ENCODE data around the gene DEPDC4.

DNA sequence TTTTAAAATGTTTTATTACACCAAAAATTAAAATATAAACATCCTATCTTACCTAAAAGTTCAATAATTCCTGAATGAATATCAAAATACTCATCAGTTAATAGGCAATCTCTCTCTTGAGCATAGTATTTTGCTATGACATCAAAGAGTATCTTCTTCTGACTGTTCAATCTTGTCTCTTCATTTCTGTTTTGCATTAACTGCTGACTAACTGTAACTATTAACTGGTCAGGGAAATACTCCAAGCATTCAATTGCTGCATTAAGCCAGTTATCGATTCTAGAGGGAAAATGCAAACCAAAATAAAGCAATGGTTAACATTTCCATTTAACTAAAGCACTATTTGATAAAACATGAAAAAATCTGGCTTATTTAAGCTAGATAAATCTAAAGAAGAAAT is 13.4 kb downstream of the DEPDC4 start:
- TF ChIP-seq, protein P1, sequence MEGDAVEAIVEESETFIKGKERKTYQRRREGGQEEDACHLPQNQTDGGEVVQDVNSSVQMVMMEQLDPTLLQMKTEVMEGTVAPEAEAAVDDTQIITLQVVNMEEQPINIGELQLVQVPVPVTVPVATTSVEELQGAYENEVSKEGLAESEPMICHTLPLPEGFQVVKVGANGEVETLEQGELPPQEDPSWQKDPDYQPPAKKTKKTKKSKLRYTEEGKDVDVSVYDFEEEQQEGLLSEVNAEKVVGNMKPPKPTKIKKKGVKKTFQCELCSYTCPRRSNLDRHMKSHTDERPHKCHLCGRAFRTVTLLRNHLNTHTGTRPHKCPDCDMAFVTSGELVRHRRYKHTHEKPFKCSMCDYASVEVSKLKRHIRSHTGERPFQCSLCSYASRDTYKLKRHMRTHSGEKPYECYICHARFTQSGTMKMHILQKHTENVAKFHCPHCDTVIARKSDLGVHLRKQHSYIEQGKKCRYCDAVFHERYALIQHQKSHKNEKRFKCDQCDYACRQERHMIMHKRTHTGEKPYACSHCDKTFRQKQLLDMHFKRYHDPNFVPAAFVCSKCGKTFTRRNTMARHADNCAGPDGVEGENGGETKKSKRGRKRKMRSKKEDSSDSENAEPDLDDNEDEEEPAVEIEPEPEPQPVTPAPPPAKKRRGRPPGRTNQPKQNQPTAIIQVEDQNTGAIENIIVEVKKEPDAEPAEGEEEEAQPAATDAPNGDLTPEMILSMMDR (conservative IDR thresholded peaks at IDR 0.05; ENCODE audit: low read depth, low read length): no peak
- no peak for TF ChIP-seq EZH2 (IDR thresholded peaks at IDR 0.05; ENCODE audit: borderline replicate concordance, low read depth, low read length, poor library complexity, severe bottlenecking)

Measured in A673 (cell line).